ENCODE results near the gene RSPH4A. TPM values are rescaled to one million over a fixed set of nuclear protein-coding genes. Genes with fewer than 3 reads are reported as not detected.
A peak's percentile ranks its signal among the peaks of the same experiment; 100 is the strongest.
"Not testable (repeated sequence)": the region's sequence is repeated elsewhere in the genome, so short reads cannot be mapped to it uniquely, and the experiment has no call there.

The RSPH4A gene
- total RNA-seq, 1 donor = 0.54 TPM

DNA sequence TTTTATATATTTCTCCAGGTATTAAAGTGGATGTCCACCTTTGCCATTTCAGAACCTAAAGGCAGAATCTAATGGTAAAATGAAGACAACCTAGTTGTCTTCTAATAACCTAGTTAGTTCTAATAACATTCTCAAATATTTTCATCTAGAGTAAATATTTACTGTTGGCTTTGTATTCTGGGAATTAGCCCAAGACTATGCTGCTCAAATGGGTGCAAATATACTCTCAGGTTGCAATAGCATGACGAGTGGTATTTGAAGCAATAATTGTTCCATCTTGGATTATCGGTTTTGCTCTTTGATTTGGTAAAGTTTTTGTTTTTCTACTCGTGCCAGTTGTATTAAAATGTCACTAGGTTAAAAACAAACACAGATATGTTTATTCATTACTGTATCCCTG lies 21.0 kb upstream of the RSPH4A start:
- TF ChIP-seq, protein P1, sequence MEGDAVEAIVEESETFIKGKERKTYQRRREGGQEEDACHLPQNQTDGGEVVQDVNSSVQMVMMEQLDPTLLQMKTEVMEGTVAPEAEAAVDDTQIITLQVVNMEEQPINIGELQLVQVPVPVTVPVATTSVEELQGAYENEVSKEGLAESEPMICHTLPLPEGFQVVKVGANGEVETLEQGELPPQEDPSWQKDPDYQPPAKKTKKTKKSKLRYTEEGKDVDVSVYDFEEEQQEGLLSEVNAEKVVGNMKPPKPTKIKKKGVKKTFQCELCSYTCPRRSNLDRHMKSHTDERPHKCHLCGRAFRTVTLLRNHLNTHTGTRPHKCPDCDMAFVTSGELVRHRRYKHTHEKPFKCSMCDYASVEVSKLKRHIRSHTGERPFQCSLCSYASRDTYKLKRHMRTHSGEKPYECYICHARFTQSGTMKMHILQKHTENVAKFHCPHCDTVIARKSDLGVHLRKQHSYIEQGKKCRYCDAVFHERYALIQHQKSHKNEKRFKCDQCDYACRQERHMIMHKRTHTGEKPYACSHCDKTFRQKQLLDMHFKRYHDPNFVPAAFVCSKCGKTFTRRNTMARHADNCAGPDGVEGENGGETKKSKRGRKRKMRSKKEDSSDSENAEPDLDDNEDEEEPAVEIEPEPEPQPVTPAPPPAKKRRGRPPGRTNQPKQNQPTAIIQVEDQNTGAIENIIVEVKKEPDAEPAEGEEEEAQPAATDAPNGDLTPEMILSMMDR (IDR thresholded peaks at IDR 0.05; ENCODE audit: insufficient read depth, low read length) = no peak
- H3K4me3 ChIP-seq (ENCODE audit: low read depth, low read length) = no peak overlapping the region
- no peak for DNase-seq (ENCODE audit: low read depth)

- no peak overlapping the region for H3K4me3 ChIP-seq (ENCODE audit: low read depth, low read length)
- peak; percentile 36 for DNase-seq (ENCODE audit: low read depth)
- TF ChIP-seq, protein P1 (IDR thresholded peaks at IDR 0.05; ENCODE audit: insufficient read depth, low read length) = no peak
These were observed 19.5 kb upstream of the RSPH4A start for GRCh38 chr6:116596815-116597214.

GRCh38 chr6:116603916-116604315 lies 12.4 kb upstream of the RSPH4A start:
- DNase-seq (ENCODE audit: low read depth); H3K4me3 ChIP-seq (ENCODE audit: low read depth, low read length): not testable (repeated sequence)

DNA sequence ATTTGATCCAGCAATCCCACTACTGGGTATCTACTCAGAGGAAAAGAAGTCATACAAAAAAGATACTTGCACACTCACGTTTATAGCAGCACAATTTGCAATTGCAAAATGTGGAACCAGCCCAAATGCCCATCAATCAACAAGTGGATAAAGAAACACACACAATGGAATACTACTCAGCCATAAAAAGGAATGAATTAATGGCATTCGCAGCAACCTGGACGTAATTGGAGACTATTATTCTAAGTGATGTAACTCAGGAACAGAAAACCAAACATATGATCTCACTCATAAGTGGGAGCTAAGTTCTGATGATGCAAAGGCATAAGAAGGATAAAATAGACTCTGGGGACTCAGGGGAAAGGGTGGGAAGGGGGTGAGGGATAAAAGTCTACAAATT lies 11.4 kb upstream of the RSPH4A start:
- H3K4me3 ChIP-seq (ENCODE audit: low read depth, low read length); DNase-seq (ENCODE audit: low read depth): not testable (repeated sequence)

DNA sequence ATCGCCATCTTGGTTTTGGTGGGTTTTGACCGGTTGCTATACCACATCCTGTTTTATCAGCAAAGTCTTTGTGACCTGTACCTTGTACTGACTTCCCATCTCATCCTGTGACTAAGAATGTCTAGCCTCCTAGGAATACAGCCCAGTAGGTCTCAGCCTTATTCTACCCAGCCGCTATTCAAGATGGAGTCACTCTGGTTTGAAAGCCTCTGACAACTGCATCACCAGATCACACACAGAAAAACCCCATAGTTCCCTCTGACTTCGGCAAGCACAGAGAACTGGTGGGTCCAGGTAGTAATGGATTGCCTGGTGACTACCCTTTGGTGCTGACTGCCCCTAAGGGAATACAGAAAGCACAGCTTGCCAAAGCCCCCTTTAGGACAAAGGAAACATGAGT lies 10.3 kb upstream of the RSPH4A start:
- TF ChIP-seq, protein P1 (IDR thresholded peaks at IDR 0.05; ENCODE audit: insufficient read depth, low read length) = no peak
- H3K4me3 ChIP-seq (ENCODE audit: low read depth, low read length) = no peak overlapping the region
- DNase-seq (ENCODE audit: low read depth) = no peak

- H3K4me3 ChIP-seq (ENCODE audit: low read depth, low read length) = no peak overlapping the region
- no peak for DNase-seq (ENCODE audit: low read depth)
- TF ChIP-seq, protein P1 (IDR thresholded peaks at IDR 0.05; ENCODE audit: insufficient read depth, low read length) = no peak
These were observed 5.2 kb upstream of the RSPH4A start for GRCh38 chr6:116611056-116611455.

DNA sequence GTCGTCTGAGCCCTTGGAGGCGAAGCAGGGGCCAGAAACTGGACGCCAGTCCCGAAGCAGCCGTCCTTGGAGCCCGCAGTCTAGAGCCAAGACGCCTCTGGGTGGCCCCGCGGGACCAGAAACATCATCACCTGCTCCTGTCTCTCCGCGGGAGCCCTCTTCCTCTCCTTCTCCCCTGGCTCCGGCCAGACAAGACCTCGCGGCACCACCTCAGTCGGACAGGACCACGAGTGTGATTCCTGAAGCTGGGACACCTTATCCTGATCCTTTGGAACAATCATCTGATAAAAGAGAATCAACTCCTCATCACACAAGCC lies 416 bp downstream of the RSPH4A start:
- peak overlapping the region; percentile 86 for H3K4me3 ChIP-seq (ENCODE audit: low read depth, low read length)
- no peak for DNase-seq (ENCODE audit: low read depth)
- TF ChIP-seq, protein P1 (IDR thresholded peaks at IDR 0.05; ENCODE audit: insufficient read depth, low read length) = no peak

- DNase-seq (ENCODE audit: low read depth) = no peak
- TF ChIP-seq, protein P1 (IDR thresholded peaks at IDR 0.05; ENCODE audit: insufficient read depth, low read length) = no peak
- no peak overlapping the region for H3K4me3 ChIP-seq (ENCODE audit: low read depth, low read length)
These were observed 7.9 kb downstream of the RSPH4A start for GRCh38 chr6:116624036-116624805.

Data from fibroblast of the aortic adventitia (primary cell).